VCaP (cell line): ENCODE measurements around the gene TBC1D2B.
A peak's percentile ranks its signal among the peaks of the same experiment; 100 is the strongest.

ENCODE experiments used
- H3K27ac ChIP-seq: fragments of 450-650 bp; 2 replicates; pipeline ENCODE4 v1.5.1; 2017
- CTCF ChIP-seq: fragments of 450-650 bp; conservative IDR thresholded peaks from 2 replicates; pipeline ENCODE4 v1.5.1; 2017; ENCODE audit warnings: mild to moderate bottlenecking, moderate library complexity

The TBC1D2B gene

DNA sequence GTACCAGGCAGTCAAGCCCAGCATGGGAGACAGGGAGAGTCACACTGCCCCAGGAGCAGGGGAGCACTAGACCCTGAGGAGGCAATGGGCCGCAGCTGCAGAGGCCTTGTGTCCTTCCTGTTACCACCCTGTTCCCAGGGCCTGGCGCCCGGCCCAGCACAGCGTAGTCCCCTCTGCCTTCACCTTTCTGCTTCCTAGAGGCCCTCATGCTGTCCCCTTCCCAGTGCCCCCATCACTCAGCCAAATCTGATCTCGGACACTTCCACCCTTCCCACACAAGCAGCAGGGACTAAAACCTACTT, 6.9 kb upstream of the TBC1D2B start:
- H3K27ac ChIP-seq = no peak overlapping the region; the same call in 1 of the 2 replicates
- no peak for TF ChIP-seq CTCF

- no peak for TF ChIP-seq CTCF
- no peak overlapping the region; the same call in 1 of the 2 replicates for H3K27ac ChIP-seq
Measured at GRCh38 chr15:78083687-78084448, 6.4 kb upstream of the TBC1D2B start.

DNA sequence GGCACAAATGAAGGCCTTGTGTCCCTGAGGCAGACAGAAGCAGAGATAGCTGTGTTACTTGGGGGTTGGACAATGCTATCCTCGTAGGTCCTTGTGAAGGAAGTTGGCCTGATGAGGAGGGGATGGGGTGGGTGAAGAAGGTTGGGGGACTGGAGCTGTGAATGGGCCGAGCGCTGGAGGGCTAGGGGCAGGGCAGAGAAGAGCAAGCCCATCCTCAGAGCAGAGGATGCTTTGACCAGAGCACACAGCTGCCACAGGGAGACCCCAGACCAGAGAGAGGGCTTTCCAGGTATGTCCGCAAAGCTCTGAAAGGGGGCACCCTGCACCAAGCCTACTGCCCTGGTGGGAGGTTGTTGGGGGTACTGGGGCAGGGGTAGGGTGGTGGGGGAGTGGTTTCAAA, 5.7 kb upstream of the TBC1D2B start:
- no peak overlapping the region; the same call in 1 of the 2 replicates for H3K27ac ChIP-seq
- no peak for TF ChIP-seq CTCF

DNA sequence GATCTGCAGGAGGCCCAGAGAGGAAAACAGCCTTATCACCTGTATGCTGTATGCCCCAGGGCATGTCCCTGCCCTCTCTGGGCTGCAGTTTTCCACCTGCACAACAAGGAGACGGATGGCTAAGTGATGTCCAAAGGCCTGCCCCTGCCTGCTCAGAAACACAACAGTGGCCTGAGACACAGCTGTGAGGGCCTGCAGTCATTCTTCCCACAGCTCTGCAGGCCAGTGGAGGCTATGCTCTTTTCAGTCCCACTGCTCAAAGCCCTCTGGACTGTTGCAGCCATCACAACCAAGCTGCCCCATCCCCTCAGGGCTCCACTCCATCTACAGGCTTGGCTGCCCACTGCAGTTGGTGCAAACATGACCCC, 5.2 kb upstream of the TBC1D2B start:
- H3K27ac ChIP-seq = no peak overlapping the region; the same call in 1 of the 2 replicates
- no peak for TF ChIP-seq CTCF

DNA sequence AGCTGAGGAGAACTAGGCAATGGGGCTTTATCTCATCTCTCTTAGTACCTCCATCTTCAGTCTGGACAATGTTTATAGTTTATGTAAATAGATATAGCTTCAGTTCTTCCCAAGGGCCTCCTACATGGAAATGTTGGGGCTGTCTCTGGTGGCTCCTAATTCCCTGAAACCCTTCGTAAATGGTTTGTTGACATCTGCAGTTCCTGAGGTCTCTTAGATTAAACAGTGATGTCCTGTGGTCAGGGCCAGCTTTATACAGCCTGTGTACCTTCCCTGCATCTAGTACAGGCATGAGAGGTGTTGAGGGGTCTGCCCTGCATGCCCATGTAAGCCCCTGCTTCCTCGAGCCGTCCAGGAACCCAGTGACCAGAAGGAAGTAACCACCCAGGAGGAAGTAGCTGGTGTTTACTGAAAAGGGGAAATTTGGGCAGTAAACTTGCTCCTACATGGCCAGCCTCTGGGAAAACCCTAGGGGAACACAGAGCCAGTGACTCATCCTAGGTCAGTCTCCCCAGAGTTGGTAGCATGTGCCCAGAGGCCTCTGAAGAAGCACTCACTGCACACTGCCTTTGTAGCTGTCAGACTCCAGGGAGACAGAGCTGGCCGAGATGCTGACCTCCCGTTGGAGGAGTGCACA, 4.7 kb upstream of the TBC1D2B start:
- no peak overlapping the region; the same call in 1 of the 2 replicates for H3K27ac ChIP-seq
- TF ChIP-seq CTCF = no peak

DNA sequence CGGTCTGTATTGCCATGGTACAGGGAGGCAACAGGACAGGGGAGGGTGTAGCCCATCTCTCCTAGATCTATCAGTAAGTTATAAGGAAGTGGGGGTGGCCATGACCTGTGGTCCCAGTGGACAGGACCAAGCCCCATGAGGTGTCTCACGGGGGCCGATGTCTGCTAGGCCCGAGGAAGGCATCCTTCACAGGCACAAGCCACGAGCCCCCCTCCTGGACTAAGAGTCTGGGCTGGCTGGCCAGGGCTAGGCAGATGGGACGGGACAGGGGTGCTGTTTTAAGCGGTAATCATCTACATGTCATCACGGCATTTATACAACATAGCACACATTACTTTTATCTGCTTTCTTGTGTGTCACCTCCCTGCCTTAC, 2.6 kb upstream of the TBC1D2B start:
- H3K27ac ChIP-seq = peak overlapping the region; percentile 95; the same call in 1 of the 2 replicates
- TF ChIP-seq CTCF = no peak

DNA sequence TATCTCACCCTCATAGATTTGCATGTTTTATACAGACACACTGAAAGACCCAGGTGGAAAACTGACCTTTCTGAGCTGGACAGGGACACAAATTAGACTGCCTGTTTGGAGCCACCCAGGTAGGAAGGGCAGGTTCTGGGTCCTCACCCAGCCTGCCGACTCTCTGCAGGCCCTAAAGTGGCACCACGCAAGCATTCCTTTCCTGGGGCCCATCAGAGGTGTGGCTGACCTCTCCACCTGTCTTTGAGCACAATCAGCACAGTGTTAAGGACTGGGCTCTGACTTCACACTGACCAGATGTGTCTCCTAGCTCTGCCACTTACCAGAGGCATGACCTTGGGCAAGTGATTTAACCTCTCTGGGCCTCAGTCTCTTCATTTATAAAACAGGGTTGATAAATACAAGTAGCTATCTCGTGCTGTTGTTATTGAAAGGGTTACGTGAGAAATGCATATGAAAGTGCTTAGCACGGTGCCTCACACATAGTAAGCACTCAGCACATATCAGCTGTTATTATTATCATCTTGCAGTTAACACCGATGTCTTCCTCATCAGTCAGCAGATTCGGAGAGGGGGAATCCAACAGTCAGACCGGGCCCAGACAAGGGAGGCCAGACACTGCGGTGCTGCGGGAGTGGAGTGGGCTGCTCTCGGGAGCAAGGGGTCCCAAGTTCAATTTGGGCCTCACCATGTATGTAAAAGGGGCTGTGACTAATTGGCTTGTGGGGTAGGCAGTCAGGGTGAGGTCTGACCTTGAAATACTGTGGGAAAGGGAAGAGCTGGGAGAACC, 2.0 kb upstream of the TBC1D2B start:
- H3K27ac ChIP-seq = peak overlapping the region; percentile 95
- no peak for TF ChIP-seq CTCF
